ENCODE measurements around the gene ACBD6.

DNA sequence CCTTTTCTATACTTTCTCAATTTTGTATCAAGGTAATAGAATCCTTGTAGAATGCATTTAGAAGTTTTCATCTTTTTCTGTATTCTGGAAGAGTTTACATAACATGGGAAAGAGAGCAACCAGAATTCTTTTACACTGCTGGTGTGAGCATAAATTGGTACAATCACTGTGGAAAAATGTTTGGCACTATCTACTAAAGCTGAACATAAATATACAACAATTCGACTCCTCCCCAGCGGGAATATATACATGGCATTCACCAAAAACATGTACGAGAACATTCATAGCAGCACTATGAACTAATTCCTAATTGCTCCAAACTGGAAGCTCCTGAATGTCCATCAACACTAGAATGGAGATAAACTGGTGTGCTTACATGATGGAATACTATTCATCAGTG is 1.8 kb upstream of the ACBD6 start:
- TF ChIP-seq CTCF (IDR thresholded peaks at IDR 0.05) (no peak), POLR2A (IDR thresholded peaks at IDR 0.05; ENCODE audit: low read depth) (no peak)
